GM12878 (cell line): ENCODE data around the gene SDK2. TPM values are rescaled to one million over a fixed set of nuclear protein-coding genes. Genes with fewer than 3 reads are reported as not detected.

Experiments used
- CHD2 ChIP-seq: IDR thresholded peaks from 2 replicates; pipeline ENCODE4 v1.6.1; 2011; ENCODE audit warnings: low read depth, low read length, improper control_type of control experiment, borderline replicate concordance
- FOXM1 ChIP-seq: IDR thresholded peaks from 2 replicates; pipeline ENCODE4 v1.6.1; 2012; ENCODE audit warnings: low read depth, mild to moderate bottlenecking, inconsistent platforms, low read length, moderate library complexity
- KDM1A ChIP-seq: fragments of 200-600 bp; sonication (generic); IDR thresholded peaks from 2 replicates; pipeline ENCODE4 v1.6.1; 2016; ENCODE audit warnings: borderline replicate concordance
- KLF5 ChIP-seq: fragments of 450-650 bp; IDR thresholded peaks from 2 replicates; pipeline ENCODE4 v1.6.1; 2014; ENCODE audit warnings: mild to moderate bottlenecking; ENCODE audit not compliant: partially characterized antibody
- MYC ChIP-seq: IDR thresholded peaks from 2 replicates; pipeline ENCODE4 v1.6.1; 2011; ENCODE audit warnings: mild to moderate bottlenecking, low read length, moderate library complexity, inconsistent platforms; ENCODE audit not compliant: insufficient read depth, insufficient replicate concordance, insufficient read length, severe bottlenecking
- NKRF ChIP-seq: fragments of 450-650 bp; conservative IDR thresholded peaks from 2 replicates; pipeline ENCODE4 v1.6.1; 2017; ENCODE audit warnings: mild to moderate bottlenecking, moderate library complexity
- POU2F2 ChIP-seq: IDR thresholded peaks from 3 replicates; pipeline ENCODE4 v1.6.1; 2011; ENCODE audit warnings: low read depth, mild to moderate bottlenecking, low read length, borderline replicate concordance
- RCOR1 ChIP-seq: conservative IDR thresholded peaks from 2 replicates; pipeline ENCODE4 v1.6.1; 2012; ENCODE audit warnings: low read depth, low read length, improper control_type of control experiment
- SIN3A ChIP-seq: IDR thresholded peaks from 2 replicates; pipeline ENCODE4 v1.6.1; 2012; ENCODE audit warnings: low read depth, low read length, improper control_type of control experiment
- SMC3 ChIP-seq: IDR thresholded peaks from 2 replicates; pipeline ENCODE4 v1.6.1; 2011; ENCODE audit warnings: low read length, improper control_type of control experiment, borderline replicate concordance
- STAT1 ChIP-seq: fragments of 450-650 bp; conservative IDR thresholded peaks from 2 replicates; pipeline ENCODE4 v1.6.1; 2014; ENCODE audit warnings: antibody characterized with exemption, mild to moderate bottlenecking
- USF2 ChIP-seq: IDR thresholded peaks from 2 replicates; pipeline ENCODE4 v1.6.1; 2011; ENCODE audit warnings: low read depth, low read length, improper control_type of control experiment, borderline replicate concordance
- polyA plus RNA-seq, 11 experiments: library from polyadenylated mRNA; depleted of rRNA in 4 of 11; unstranded in 6 of 11; stranded (reverse) in 5 of 11; fragments of >200 nt; fragmentation: Nextera tagmentation in 4 of 11; fragmentation: Illumina TruSeq in 1 of 11; extraction: Ambion mirVana in 4 of 11; extraction: Trizol in 1 of 11; gene quantifications; 1 replicate in 1 of 11; 2 replicates in 10 of 11; pipeline versions ENCODE4 v1.2.1 to v1.2.3, GENCODE V29; 2011 to 2016; ENCODE audit warnings: inconsistent platforms in 2 of 11, missing spikeins in 2 of 11, low read depth in 1 of 11
- total RNA-seq, 4 experiments: library from RNA; depleted of rRNA in 3 of 4; stranded (reverse); fragments of >200 nt in 3 of 4; fragmentation: Illumina TruSeq in 1 of 4; extraction: Trizol in 1 of 4; gene quantifications; 2 replicates each; pipeline versions ENCODE4 v1.2.1 to v1.2.3, GENCODE V29; 2013 to 2021

SDK2 gene
- total and polyA plus RNA-seq, 10 of the 15 experiments (the other 5 are each of a cell fraction or from before 2014, with no cell fraction given): 0.03 to 0.08 (median 0.03) TPM; not detected in 7

GRCh38 chr17:73630965-73631595, 13.2 kb downstream of the SDK2 start (continued):
- TF ChIP-seq USF2 (no peak), CHD2 (no peak), RCOR1 (no peak), STAT1 (no peak), NKRF (no peak), POU2F2 (no peak), KDM1A (no peak), MYC (no peak), KLF5 (no peak), FOXM1 (no peak), SIN3A (no peak), SMC3 (no peak)
